NB4 (cell line): ENCODE data around the gene RNF157.
"Not testable (repeated sequence)": the region's sequence is repeated elsewhere in the genome, so short reads cannot be mapped to it uniquely, and the experiment has no call there.

Experiments
- DNase-seq: peaks from one replicate; pipeline ENCODE4 v3.0.0; 2010; ENCODE audit warnings: low read depth
- H3K4me3 ChIP-seq: one replicate; pipeline ENCODE4 v1.5.1; 2011; ENCODE audit warnings: mild to moderate bottlenecking, low read depth, low read length, moderate library complexity
- MYC ChIP-seq: IDR thresholded peaks from 2 replicates; pipeline ENCODE4 v1.6.1; 2011; ENCODE audit warnings: low read depth, low read length
- POLR2A ChIP-seq: IDR thresholded peaks from 2 replicates; pipeline ENCODE4 v1.6.1; 2011; ENCODE audit warnings: mild to moderate bottlenecking; ENCODE audit not compliant: insufficient read length; ENCODE audit errors: extremely low read depth
- TF ChIP-seq, protein P1 (sequence below): IDR thresholded peaks from one replicate; pipeline ENCODE4 v1.5.1; 2012; ENCODE audit warnings: low read depth, low read length
- TF ChIP-seq, protein P2 (sequence below): IDR thresholded peaks from 2 replicates; pipeline ENCODE4 v1.6.1; 2011; ENCODE audit warnings: low read depth, low read length

The RNF157 gene

DNA sequence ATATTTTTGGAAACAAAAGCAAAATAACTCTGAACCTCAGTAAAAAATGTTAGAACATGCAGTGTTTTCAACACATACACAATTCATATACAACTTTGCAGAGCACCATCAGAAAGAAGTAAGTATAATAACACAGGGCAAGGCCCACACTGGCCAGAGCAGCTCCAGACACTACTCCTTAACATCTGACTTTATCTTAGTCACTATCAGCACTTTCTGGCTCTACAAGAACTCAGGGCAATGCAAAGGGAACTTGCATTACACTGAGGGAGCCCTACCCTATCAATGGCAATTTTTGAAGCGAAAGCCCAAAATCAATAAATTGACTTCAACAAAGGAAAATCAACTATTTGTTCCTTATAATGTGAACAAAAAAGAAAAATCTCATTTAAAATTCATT, 16.5 kb downstream of the RNF157 start:
- H3K4me3 ChIP-seq, result no peak overlapping the region
- TF ChIP-seq POLR2A (no peak), MYC (no peak)
- TF ChIP-seq, protein P1, sequence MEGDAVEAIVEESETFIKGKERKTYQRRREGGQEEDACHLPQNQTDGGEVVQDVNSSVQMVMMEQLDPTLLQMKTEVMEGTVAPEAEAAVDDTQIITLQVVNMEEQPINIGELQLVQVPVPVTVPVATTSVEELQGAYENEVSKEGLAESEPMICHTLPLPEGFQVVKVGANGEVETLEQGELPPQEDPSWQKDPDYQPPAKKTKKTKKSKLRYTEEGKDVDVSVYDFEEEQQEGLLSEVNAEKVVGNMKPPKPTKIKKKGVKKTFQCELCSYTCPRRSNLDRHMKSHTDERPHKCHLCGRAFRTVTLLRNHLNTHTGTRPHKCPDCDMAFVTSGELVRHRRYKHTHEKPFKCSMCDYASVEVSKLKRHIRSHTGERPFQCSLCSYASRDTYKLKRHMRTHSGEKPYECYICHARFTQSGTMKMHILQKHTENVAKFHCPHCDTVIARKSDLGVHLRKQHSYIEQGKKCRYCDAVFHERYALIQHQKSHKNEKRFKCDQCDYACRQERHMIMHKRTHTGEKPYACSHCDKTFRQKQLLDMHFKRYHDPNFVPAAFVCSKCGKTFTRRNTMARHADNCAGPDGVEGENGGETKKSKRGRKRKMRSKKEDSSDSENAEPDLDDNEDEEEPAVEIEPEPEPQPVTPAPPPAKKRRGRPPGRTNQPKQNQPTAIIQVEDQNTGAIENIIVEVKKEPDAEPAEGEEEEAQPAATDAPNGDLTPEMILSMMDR, result no peak
- TF ChIP-seq, protein P2, sequence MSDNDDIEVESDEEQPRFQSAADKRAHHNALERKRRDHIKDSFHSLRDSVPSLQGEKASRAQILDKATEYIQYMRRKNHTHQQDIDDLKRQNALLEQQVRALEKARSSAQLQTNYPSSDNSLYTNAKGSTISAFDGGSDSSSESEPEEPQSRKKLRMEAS, result no peak
- no peak for DNase-seq

DNA sequence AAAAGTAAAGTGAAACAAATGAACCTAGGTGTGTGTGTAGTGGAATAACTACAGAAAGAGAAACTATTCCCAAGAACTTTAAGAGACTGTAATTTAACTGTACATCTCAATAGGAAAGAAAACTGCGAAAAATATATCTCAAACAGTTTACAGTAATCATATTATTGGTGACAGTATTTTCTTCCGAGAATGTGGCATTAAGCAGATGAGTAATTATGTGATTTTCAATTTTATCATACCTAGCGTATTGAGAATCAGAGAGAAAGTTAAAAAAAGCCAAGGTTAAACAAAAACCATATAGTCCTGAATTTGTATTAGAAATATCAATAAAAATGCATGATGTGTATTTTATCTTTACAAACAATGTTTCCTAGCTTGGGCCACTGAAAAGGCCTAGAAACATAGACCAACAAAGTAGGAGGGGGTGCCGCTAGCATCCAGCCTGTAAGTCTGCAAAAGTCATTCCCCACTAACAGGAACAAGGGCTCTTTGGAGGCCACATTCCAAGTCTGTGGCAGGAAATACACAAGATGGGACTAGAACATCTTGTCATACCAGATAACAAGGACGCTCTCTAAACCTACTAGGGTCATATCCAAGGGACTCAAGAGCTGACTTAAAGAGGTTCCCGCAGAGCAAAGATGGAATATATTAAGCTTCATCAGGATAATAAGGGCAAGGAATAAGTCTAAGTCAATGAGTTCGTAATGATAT, 20.5 kb downstream of the RNF157 start:
- TF ChIP-seq MYC (no peak), POLR2A (no peak)
- TF ChIP-seq, protein P1, result no peak
- TF ChIP-seq, protein P2, result no peak
- no peak for DNase-seq
- no peak overlapping the region for H3K4me3 ChIP-seq

DNA sequence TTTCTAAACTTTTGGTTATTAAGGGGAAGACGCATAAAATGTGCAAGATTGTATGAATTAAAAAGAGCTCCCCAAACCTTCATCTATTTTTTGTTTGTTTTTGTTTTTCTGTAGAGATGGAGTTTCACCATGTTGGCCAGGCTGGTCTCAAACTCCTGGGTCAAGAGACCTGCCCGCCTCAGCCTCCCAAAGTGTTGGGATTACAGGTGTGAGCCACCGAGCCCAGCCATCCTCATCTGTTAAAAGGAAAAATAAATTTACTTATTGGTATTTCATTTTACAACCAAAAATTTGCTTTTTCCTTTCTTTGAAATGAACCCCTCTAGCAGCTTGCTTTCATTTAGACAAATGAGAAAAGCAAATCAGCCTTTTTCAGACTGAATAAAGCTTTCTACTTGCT, 23.2 kb downstream of the RNF157 start:
- H3K4me3 ChIP-seq, result no peak overlapping the region
- TF ChIP-seq POLR2A, result no peak
- TF ChIP-seq, protein P2, result no peak
- TF ChIP-seq, protein P1, result no peak
- no peak for TF ChIP-seq MYC
- no peak for DNase-seq

DNA sequence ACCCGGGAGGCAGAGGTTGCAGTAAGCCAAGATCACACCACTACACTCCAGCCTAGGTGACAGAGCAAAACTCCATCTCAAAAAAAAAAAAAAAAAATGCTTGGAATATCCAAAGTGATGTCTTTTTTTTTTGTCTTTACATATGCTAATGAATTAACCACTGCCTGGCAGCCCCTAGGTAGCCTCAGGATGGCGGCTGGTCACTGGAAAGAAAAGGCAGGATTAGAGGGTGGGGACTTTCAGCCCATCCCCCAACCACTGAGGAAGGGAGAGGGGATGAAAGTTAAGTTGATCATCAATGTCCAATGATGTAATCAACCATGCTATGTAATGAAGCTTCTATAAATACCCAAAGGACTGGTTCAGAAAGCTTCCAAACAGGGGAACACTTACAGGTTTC, 26.8 kb downstream of the RNF157 start:
- no peak for DNase-seq

DNA sequence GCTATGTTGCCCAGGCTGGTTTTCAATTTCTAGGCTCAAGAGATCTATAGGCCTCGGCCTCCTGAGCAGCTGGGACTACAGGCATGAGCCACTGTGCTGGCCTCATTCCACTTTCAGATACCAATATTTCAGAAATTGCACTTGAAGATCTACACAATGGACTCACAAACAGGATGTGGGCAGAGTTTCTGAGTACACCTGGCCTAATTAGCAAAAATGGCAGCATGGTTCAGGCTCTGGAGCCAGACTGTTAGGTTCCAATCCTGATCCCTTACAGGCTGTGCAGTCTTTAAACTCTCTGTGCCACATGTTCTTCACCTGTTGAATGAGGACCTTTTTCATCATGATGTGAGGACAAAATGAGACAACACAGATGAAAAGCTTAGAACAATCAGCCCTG, 32.2 kb downstream of the RNF157 start:
- TF ChIP-seq MYC (no peak), POLR2A (no peak)
- TF ChIP-seq, protein P1, result no peak
- TF ChIP-seq, protein P2, result no peak
- H3K4me3 ChIP-seq, result no peak overlapping the region
- DNase-seq, result no peak

More for the DNA sequence above, 26.8 kb downstream of the RNF157 start:
- no peak for TF ChIP-seq MYC
- no peak overlapping the region for H3K4me3 ChIP-seq

DNA sequence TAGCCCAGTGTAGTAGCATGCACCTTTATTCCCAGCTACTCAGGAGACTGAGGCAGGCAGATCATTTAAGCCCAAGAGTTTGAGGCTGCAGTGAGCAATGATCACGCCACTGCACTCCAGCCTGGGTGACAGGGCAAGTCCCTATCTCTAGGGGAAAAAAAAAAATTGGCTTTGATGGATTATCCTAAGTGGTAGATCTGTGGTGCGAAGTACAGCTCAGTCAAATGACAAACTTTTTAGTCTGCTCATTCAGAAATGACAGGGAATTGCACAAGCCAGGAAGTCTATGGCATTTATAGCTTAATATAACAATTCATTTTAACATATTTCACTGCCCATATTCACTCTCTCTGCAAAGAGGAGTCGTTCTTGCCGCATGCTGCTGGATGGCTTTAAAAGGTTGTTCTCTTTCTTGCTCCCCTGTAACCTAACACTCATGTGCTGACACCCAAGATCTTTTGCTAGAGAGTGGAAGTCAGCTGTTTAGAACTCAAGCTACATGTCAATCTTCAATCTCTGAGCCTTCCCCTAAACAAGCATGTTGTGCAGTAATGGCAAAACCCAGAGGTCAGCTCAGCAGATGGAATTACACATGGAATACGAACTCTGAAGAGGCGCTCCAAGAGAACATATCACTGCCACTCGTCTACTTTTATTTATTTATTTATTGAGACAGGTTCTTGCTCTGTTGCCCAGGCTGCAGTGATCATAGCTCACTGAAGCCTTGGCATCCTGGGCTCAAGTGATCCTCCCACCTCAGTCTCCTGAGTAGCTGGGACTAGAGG, 32.8 kb downstream of the RNF157 start:
- no peak for TF ChIP-seq POLR2A
- TF ChIP-seq, protein P1, result no peak
- no peak for TF ChIP-seq MYC
- TF ChIP-seq, protein P2, result no peak
- no peak overlapping the region for H3K4me3 ChIP-seq
- DNase-seq, result no peak

DNA sequence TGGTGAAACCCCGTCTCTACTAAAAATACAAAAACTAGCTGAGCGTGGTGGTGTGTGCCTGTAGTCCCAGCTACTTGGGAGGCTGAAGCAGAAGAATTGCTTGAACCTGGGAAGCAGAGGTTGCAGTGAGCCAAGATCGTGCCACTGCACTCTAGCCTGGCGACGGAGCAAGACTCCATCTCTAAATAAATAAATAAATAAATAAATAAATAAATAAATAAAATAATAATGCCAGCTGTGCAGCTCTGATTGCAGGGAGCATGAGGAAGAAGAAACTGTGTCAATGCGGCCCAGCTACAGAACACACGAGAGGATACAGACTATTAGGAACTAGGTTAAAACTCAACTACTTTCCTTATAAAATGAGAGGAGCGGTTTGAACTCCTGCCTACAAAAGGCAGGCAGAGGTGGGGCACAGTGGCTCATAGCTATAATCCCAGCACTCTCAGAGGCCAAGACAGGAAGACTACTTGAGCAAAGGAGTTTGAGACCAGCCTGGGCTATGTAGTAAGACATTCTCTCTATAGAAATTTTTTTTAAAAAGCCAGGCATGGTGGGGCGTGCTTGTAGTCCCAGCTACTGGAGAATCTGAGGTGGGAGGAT, 34.6 kb downstream of the RNF157 start:
- not testable (repeated sequence) for DNase-seq, H3K4me3 ChIP-seq
